NCI-H82 treated with DMSO at 0.1 percent for 48 hours (cell line): ENCODE results near the gene ANTXR1.
"Not testable (repeated sequence)": the region's sequence is repeated elsewhere in the genome, so short reads cannot be mapped to it uniquely, and the experiment has no call there.

Source experiments
- DNase-seq: peaks from one replicate; lab custom pipeline; 2025; ENCODE audit not compliant: unreplicated experiment; lab: John Stamatoyannopoulos, UW

The ANTXR1 gene

GRCh38 chr2:69157441-69157840 lies 144.5 kb downstream of the ANTXR1 start:
- DNase-seq = no peak

- peak; percentile 88 for DNase-seq
Observed at GRCh38 chr2:69159986-69160385, 147.0 kb downstream of the ANTXR1 start.

GRCh38 chr2:69162057-69162456 lies 149.1 kb downstream of the ANTXR1 start:
- no peak for DNase-seq

- DNase-seq = no peak
Observed at GRCh38 chr2:69163109-69163508, 150.1 kb downstream of the ANTXR1 start.

GRCh38 chr2:69163556-69163955 lies 150.6 kb downstream of the ANTXR1 start:
- DNase-seq = no peak

GRCh38 chr2:69164061-69164778 lies 151.2 kb downstream of the ANTXR1 start:
- peak; percentile 83 for DNase-seq

- DNase-seq = no peak
Observed at GRCh38 chr2:69165091-69165880, 152.3 kb downstream of the ANTXR1 start.

GRCh38 chr2:69166465-69166811 lies 153.5 kb downstream of the ANTXR1 start:
- DNase-seq = no peak

- DNase-seq = no peak
Observed at GRCh38 chr2:69166812-69167468, 154.0 kb downstream of the ANTXR1 start.

GRCh38 chr2:69167469-69167822 lies 154.5 kb downstream of the ANTXR1 start:
- no peak for DNase-seq

GRCh38 chr2:69168144-69168813 lies 155.3 kb downstream of the ANTXR1 start:
- DNase-seq = no peak

GRCh38 chr2:69168950-69169654 lies 156.1 kb downstream of the ANTXR1 start:
- peak; percentile 56 for DNase-seq

- no peak for DNase-seq
Observed at GRCh38 chr2:69169655-69170389, 156.8 kb downstream of the ANTXR1 start.

GRCh38 chr2:69170661-69171060 lies 157.7 kb downstream of the ANTXR1 start:
- DNase-seq = peak; percentile 42

- DNase-seq = no peak
Observed at GRCh38 chr2:69171116-69171896, 158.3 kb downstream of the ANTXR1 start.

- DNase-seq = no peak
Observed at GRCh38 chr2:69171897-69172525, 159.0 kb downstream of the ANTXR1 start.

- no peak for DNase-seq
Observed at GRCh38 chr2:69173706-69174105, 160.7 kb downstream of the ANTXR1 start.

GRCh38 chr2:69174211-69174610 lies 161.2 kb downstream of the ANTXR1 start:
- DNase-seq = not testable (repeated sequence)
